ENCODE data around the gene TRAPPC4. TPM values are rescaled to one million over a fixed set of nuclear protein-coding genes. Genes with fewer than 3 reads are reported as not detected.

TRAPPC4 gene, protein sequence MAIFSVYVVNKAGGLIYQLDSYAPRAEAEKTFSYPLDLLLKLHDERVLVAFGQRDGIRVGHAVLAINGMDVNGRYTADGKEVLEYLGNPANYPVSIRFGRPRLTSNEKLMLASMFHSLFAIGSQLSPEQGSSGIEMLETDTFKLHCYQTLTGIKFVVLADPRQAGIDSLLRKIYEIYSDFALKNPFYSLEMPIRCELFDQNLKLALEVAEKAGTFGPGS
- 10 to 100 TPM; 38.9 to 77.8 (median 42.8) TPM for total RNA-seq

DNA sequence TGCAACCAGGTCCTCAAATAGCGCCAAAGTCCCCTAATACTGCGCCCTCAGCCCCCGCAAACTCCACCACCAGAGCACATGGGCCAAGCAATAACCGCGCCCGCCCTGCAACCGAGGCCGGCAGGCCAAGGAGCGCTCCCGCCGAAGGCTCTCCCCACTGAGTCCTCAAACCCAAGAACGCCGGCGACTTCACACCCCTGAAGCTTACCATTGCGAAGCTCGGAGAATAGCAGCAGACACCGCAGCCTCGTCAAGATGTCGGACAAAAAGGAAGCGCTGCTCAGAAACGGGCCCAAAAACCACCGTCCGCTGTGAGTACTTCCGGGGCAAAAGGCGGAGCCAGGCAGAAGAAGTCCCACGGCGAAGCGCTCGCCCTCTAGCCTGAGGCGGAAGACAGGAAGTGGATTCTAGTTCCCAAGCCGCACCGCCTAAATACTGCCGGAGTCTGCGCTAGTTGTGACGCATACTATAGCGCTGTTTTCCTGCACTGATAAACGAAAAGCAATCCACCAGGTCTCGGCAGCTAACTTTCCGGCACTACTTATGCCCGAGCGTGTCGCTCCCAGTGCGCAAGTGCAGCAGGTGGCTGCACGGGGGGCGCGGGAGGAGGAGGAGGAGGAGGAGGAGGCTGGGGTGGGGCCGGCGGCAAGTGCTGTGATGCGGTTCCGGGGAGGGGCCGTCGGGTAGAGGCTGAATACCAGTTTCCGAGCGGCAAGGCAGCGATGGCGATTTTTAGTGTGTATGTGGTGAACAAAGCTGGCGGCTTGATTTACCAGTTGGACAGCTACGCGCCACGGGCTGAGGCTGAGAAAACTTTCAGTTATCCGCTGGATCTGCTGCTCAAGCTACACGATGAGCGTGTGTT, at the start of gene TRAPPC4, which contains the start of gene RPS25:
TRAPPC4 (plus strand) TSS at position 693 of the 865 bp plus-strand sequence; CDS start at position 723, 30 bp downstream.
RPS25 (minus strand) TSS at position 270 of the 865 bp plus-strand sequence; CDS start at position 211, 59 bp downstream.
- TF ChIP-seq, protein P1, sequence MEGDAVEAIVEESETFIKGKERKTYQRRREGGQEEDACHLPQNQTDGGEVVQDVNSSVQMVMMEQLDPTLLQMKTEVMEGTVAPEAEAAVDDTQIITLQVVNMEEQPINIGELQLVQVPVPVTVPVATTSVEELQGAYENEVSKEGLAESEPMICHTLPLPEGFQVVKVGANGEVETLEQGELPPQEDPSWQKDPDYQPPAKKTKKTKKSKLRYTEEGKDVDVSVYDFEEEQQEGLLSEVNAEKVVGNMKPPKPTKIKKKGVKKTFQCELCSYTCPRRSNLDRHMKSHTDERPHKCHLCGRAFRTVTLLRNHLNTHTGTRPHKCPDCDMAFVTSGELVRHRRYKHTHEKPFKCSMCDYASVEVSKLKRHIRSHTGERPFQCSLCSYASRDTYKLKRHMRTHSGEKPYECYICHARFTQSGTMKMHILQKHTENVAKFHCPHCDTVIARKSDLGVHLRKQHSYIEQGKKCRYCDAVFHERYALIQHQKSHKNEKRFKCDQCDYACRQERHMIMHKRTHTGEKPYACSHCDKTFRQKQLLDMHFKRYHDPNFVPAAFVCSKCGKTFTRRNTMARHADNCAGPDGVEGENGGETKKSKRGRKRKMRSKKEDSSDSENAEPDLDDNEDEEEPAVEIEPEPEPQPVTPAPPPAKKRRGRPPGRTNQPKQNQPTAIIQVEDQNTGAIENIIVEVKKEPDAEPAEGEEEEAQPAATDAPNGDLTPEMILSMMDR (IDR thresholded peaks at IDR 0.05; ENCODE audit: low read depth), result no peak

DNA sequence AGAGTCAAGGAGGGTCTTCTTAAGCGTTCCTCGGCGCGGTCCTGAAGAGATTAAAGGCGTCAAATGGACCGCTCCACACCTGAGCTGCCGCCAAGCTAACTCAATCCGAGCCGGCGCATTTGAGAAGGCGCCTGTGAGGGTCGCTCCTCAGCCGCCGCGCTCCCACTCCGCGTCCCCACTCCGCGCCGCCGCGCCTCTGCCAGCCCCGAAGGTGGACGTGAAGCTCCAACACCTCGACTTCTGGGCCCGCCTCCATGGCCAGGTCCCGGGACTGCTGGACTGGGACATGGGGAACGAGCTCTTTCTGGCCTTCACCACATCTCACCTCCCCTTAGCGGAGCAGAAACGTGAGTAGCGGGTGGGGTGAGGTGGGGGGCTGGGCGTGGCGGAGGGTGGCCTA, 46.9 kb upstream of the TRAPPC4 start, which contains the start of gene FOXR1:
FOXR1 (plus strand) TSS at position 116 of the 400 bp plus-strand sequence; CDS start at position 287, 171 bp downstream.
- TF ChIP-seq, protein P1 (IDR thresholded peaks at IDR 0.05; ENCODE audit: low read depth), result no peak

DNA sequence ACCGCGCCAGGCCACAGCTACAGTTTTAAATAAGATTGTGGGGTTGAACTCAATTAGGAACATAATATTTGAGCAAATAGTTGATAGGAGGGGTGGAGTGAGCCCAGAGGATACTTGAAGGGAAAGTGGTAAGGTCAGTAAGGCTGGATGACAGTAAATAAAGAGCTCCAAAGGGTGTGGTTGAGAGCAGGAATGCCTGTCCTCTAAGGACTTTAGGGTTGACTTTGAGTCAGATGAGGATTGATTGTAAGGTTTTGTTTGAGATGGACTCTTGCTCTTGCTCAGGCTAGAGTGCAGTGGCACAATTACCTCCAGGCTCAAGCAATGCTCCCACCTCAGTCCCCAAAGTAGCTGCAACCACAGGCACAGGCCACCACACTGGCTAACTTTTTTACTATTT, 44.6 kb upstream of the TRAPPC4 start:
- TF ChIP-seq, protein P1 (IDR thresholded peaks at IDR 0.05; ENCODE audit: low read depth), result no peak

DNA sequence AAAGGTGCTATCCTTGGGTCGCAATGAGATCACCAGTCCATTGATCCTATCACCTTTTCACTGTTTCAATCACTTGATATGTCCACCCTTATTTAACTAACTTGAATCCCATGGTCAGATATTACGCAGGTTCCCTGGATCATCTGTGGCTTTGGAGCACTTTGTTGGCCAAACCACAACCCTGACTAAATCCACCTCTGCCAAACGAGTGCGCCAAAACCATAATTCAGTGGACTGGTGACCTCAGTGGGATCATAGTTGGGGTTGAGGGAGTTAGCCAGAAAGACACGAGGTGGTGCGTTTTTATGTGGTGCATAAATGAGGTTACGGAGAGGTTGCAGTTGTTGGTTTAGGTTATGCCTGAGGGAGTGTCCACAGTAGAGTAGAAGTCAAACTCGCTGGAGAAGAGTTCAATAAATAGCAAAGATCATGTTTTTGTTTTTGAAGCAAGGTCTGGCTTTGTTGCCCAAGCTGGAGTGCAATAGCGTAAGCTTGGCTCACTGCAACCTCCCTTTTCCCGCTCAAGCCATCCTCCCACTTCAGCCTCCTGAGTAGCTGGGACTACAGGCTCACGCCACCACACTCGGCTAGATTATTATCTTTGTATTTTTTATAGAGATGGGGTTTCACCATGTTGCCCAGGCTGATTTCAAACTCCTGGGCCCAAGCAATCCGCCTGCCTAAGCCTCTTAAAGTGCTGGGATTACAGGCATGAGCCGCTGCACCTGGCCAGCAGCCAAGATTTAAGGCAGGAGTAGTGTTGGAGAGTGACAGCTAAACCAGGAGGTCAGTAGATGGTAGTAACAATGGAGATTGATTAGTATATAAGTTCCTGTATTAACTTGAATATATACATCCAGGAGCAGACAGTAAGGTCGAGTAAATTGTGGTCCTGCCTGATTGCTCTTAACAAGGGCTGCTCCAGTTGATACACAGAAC, 42.5 kb upstream of the TRAPPC4 start:
- TF ChIP-seq, protein P1 (IDR thresholded peaks at IDR 0.05; ENCODE audit: low read depth), result no peak

DNA sequence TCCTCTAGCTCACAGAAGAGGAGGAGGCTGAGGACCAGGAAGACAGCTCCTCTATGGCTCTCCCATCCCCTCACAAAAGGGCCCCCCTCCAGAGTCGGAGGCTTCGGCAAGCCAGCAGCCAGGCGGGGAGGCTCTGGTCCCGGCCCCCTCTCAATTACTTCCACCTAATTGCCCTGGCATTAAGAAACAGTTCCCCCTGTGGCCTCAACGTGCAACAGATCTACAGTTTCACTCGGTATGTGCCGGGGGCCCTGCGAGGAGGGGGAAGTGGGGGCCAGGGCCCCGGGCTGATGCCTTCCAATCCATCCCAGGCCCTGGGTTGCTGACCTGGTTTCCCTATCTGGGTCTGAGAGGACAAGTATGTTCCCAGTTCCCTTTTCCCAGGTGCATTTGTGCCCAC, 39.1 kb upstream of the TRAPPC4 start:
- TF ChIP-seq, protein P1 (IDR thresholded peaks at IDR 0.05; ENCODE audit: low read depth), result no peak

DNA sequence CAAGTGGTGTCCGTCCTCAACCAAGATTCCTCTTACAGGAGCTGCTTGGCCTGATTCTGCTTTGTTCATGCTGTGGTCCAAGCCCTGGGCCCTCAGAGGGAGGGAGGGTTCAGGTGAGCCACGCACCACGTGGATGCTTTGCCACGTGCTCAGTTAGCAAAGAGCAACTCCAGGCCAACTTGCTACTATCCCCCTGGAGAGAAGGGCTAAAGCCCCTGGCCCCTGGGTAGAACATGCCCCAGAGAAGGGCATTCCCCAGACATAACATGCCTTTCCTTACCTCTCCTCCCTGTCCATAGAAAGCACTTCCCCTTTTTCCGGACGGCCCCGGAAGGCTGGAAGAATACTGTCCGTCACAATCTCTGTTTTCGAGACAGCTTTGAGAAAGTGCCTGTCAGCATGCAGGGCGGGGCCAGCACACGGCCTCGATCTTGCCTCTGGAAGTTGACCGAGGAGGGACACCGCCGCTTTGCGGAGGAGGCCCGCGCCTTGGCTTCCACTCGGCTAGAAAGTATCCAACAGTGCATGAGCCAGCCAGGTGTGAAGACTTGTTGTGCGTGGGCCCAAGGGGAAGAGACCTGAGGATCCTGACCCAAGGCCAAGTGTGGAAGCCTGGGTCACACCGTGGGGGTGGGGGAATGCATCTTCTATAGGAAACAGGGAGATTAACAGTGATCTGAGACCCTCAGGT, 38.2 kb upstream of the TRAPPC4 start:
- TF ChIP-seq, protein P1 (IDR thresholded peaks at IDR 0.05; ENCODE audit: low read depth), result no peak

All from subcutaneous adipose tissue (tissue), 4 donors.